Neural progenitor cell (in vitro differentiated cells): Measurements from ENCODE around the gene ADGRV1. TPM values are rescaled to one million over a fixed set of nuclear protein-coding genes. Genes with fewer than 3 reads are reported as not detected.

Experiments
- DNase-seq: peaks from one replicate; pipeline ENCODE4 v3.0.0-alpha.2; 2016; ENCODE audit warnings: low spot score
- H2AFZ ChIP-seq: fragments of 200-600 bp; sonication (generic); replicated peaks from 2 replicates; pipeline ENCODE4 v1.6.1; 2016; ENCODE audit warnings: antibody characterized with exemption
- H3F3A ChIP-seq: fragments of 200-600 bp; sonication (generic); 2 replicates; pipeline ENCODE4 v1.6.1; 2016; ENCODE audit warnings: antibody characterized with exemption, low read depth
- H3K27ac ChIP-seq: fragments of 200-600 bp; sonication (generic); 2 replicates; pipeline ENCODE4 v1.5.1; 2016; ENCODE audit warnings: mild to moderate bottlenecking
- H3K27me3 ChIP-seq: fragments of 200-600 bp; sonication (generic); 2 replicates; pipeline ENCODE4 v1.6.1; 2016; ENCODE audit warnings: mild to moderate bottlenecking, moderate library complexity
- H3K36me3 ChIP-seq: fragments of 200-600 bp; sonication (generic); 2 replicates; pipeline ENCODE4 v1.5.1; 2016
- H3K4me1 ChIP-seq: fragments of 200-600 bp; sonication (generic); 2 replicates; pipeline ENCODE4 v1.6.1; 2016; ENCODE audit warnings: mixed run types
- H3K4me2 ChIP-seq: fragments of 200-600 bp; sonication (generic); 2 replicates; pipeline ENCODE4 v1.6.1; 2016
- H3K4me3 ChIP-seq: fragments of 200-600 bp; sonication (generic); 2 replicates; pipeline ENCODE4 v1.5.1; 2016
- H3K79me2 ChIP-seq: fragments of 200-600 bp; sonication (generic); 2 replicates; pipeline ENCODE4 v1.6.1; 2016; ENCODE audit warnings: low read depth
- H3K9ac ChIP-seq: fragments of 200-600 bp; sonication (generic); 2 replicates; pipeline ENCODE4 v1.6.1; 2016
- H3K9me3 ChIP-seq: fragments of 200-600 bp; sonication (generic); 2 replicates; pipeline ENCODE4 v1.5.1; 2016; ENCODE audit warnings: low read depth
- H4K20me1 ChIP-seq: fragments of 200-600 bp; sonication (generic); 2 replicates; pipeline ENCODE4 v1.6.1; 2016; ENCODE audit warnings: low read depth
- H3K27ac Mint-ChIP-seq: 3 replicates; pipeline ENCODE4 v1.8.0; 2021; ENCODE audit warnings: mixed read lengths
- H3K27me3 Mint-ChIP-seq: 2 replicates; pipeline ENCODE4 v1.8.0; 2022; ENCODE audit warnings: low read depth, mild to moderate bottlenecking, inconsistent platforms, moderate library complexity, mixed read lengths; ENCODE audit not compliant: insufficient read depth
- H3K36me3 Mint-ChIP-seq: 3 replicates; pipeline ENCODE4 v1.8.0; 2021; ENCODE audit warnings: mixed read lengths
- H3K4me1 Mint-ChIP-seq: 3 replicates; pipeline ENCODE4 v1.8.0; 2021; ENCODE audit warnings: mixed read lengths
- H3K4me3 Mint-ChIP-seq: 3 replicates; pipeline ENCODE4 v1.8.0; 2021; ENCODE audit warnings: mild to moderate bottlenecking, moderate library complexity, mixed read lengths
- H3K9me3 Mint-ChIP-seq: 3 replicates; pipeline ENCODE4 v1.8.0; 2020; ENCODE audit warnings: mixed read lengths
- EZH2 ChIP-seq: fragments of 200-600 bp; sonication (generic); IDR thresholded peaks from 2 replicates; pipeline ENCODE4 v1.6.1; 2017; ENCODE audit warnings: antibody characterized with exemption, mild to moderate bottlenecking, moderate library complexity
- EZH2phosphoT487 ChIP-seq: fragments of 200-600 bp; sonication (generic); IDR thresholded peaks from 2 replicates; pipeline ENCODE4 v1.6.1; 2017; ENCODE audit warnings: antibody characterized with exemption
- total RNA-seq: library from RNA; depleted of rRNA; stranded (reverse); fragments of >200 nt; gene quantifications from 2 replicates; pipeline ENCODE4 v1.2.3, GENCODE V29; 2015; ENCODE audit warnings: low replicate concordance
- TF ChIP-seq, protein P1 (sequence below): fragments of 200-600 bp; sonication (generic); IDR thresholded peaks from 2 replicates; pipeline ENCODE4 v1.5.1; 2017; ENCODE audit warnings: antibody characterized with exemption, mild to moderate bottlenecking

Gene ADGRV1
- total RNA-seq, 1 donor from 2014 or later, result 151 TPM

GRCh38 chr5:90557871-90558270 is 726 bp upstream of the ADGRV1 start:
- Histone ChIP-seq H3K36me3 (no peaks in the 10 kb centered on the region), H3K4me3 (peak overlapping the region; percentile 89), H3K9me3 (no peaks in the 10 kb centered on the region), H3K4me2 (peak overlapping the region; percentile 94), H3K4me1 (peaks cover 66% of the 10 kb centered on the region), H3F3A (peaks cover 20% of the 10 kb centered on the region), H4K20me1 (peaks cover 4% of the 10 kb centered on the region), H3K9ac (peak overlapping the region; percentile 57), H3K79me2 (peaks cover 42% of the 10 kb centered on the region), H3K27me3 (peaks cover 17% of the 10 kb centered on the region), H3K27ac (peak overlapping the region; percentile 44), H2AFZ (peak overlapping the region; percentile 90)
- TF ChIP-seq EZH2phosphoT487 (no peak), EZH2 (no peak)
- TF ChIP-seq, protein P1, sequence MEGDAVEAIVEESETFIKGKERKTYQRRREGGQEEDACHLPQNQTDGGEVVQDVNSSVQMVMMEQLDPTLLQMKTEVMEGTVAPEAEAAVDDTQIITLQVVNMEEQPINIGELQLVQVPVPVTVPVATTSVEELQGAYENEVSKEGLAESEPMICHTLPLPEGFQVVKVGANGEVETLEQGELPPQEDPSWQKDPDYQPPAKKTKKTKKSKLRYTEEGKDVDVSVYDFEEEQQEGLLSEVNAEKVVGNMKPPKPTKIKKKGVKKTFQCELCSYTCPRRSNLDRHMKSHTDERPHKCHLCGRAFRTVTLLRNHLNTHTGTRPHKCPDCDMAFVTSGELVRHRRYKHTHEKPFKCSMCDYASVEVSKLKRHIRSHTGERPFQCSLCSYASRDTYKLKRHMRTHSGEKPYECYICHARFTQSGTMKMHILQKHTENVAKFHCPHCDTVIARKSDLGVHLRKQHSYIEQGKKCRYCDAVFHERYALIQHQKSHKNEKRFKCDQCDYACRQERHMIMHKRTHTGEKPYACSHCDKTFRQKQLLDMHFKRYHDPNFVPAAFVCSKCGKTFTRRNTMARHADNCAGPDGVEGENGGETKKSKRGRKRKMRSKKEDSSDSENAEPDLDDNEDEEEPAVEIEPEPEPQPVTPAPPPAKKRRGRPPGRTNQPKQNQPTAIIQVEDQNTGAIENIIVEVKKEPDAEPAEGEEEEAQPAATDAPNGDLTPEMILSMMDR, result no peak
- Mint-ChIP-seq H3K27me3 (peaks cover 4% of the 10 kb centered on the region), H3K9me3 (no peaks in the 10 kb centered on the region), H3K4me3 (peak overlapping the region; percentile 96), H3K4me1 (peaks cover 74% of the 10 kb centered on the region), H3K36me3 (no peaks in the 10 kb centered on the region), H3K27ac (no peak overlapping the region)
- no peak for DNase-seq

DNA sequence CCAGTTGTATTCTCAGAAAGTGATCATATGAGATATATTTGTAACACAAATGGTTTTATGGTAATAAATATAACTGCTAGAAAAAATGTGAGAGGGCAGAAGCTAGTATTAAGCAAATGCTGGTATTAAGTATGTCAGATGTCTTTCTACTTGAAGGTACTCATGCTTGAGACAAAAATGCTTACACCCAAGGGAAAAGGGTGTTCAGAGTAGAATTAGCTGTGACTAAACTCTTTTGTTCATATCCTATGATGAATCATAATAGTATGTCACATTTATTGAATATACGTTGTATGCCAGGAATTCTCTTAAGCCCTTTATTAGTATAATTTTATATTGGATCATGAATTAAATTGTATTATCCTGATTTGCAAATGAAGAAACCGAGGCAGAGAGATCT is 2.2 kb downstream of the ADGRV1 start:
- H3K4me1 Mint-ChIP-seq, result peaks cover 60% of the 10 kb centered on the region
- H3K79me2 ChIP-seq, result peaks cover 67% of the 10 kb centered on the region

GRCh38 chr5:90561766-90562165 is 3.2 kb downstream of the ADGRV1 start:
- peaks cover 13% of the 10 kb centered on the region for H3K27me3 ChIP-seq
- Mint-ChIP-seq H3K27ac (peak overlapping the region; percentile 91), H3K9me3 (peaks cover 19% of the 10 kb centered on the region), H3K27me3 (no peaks in the 10 kb centered on the region), H3K4me3 (peak overlapping the region; percentile 64), H3K4me1 (peaks cover 52% of the 10 kb centered on the region), H3K36me3 (peaks cover 16% of the 10 kb centered on the region)
- H3K9ac ChIP-seq, result no peak overlapping the region
- H2AFZ ChIP-seq, result no peak overlapping the region
- H3K4me2 ChIP-seq, result peak overlapping the region; percentile 88
- peak overlapping the region; percentile 32 for H3K4me3 ChIP-seq
- H3F3A ChIP-seq, result peaks cover 32% of the 10 kb centered on the region
- no peak for DNase-seq
- H3K27ac ChIP-seq, result peak overlapping the region; percentile 66
- H3K79me2 ChIP-seq, result peaks cover 77% of the 10 kb centered on the region
- TF ChIP-seq, protein P1, result no peak
- H3K9me3 ChIP-seq, result peaks cover 3% of the 10 kb centered on the region
- peaks cover 8% of the 10 kb centered on the region for H3K36me3 ChIP-seq
- H3K4me1 ChIP-seq, result peaks cover 56% of the 10 kb centered on the region
- H4K20me1 ChIP-seq, result peaks cover 10% of the 10 kb centered on the region

More for the DNA sequence above, 2.2 kb downstream of the ADGRV1 start:
- peak overlapping the region; percentile 89 for H3K4me3 ChIP-seq
- peak overlapping the region; percentile 66 for H3K27ac ChIP-seq
- Mint-ChIP-seq H3K27ac (no peak overlapping the region), H3K36me3 (peaks cover 11% of the 10 kb centered on the region), H3K9me3 (peaks cover 11% of the 10 kb centered on the region), H3K4me3 (peak overlapping the region; percentile 39), H3K27me3 (no peaks in the 10 kb centered on the region)
- no peak overlapping the region for H3K9ac ChIP-seq
- peaks cover 32% of the 10 kb centered on the region for H3F3A ChIP-seq
- no peaks in the 10 kb centered on the region for H3K9me3 ChIP-seq
- no peak for DNase-seq
- H3K36me3 ChIP-seq, result no peaks in the 10 kb centered on the region
- H3K4me2 ChIP-seq, result peak overlapping the region; percentile 88
- no peak overlapping the region for H2AFZ ChIP-seq
- peaks cover 64% of the 10 kb centered on the region for H3K4me1 ChIP-seq
- TF ChIP-seq, protein P1, result no peak
- TF ChIP-seq EZH2phosphoT487 (no peak), EZH2 (no peak)
- H4K20me1 ChIP-seq, result peaks cover 10% of the 10 kb centered on the region
- peaks cover 17% of the 10 kb centered on the region for H3K27me3 ChIP-seq
